Neutrophil (primary cell): ENCODE results near the gene C9orf78.

Experiments
- H3K27ac ChIP-seq: fragments of 200-600 bp; sonication (generic); 2 replicates; pipeline ENCODE4 v1.5.1; 2016; ENCODE audit warnings: mild to moderate bottlenecking, moderate library complexity
- H3K27me3 ChIP-seq: fragments of 200-600 bp; sonication (generic); 2 replicates; pipeline ENCODE4 v1.6.0; 2016; ENCODE audit warnings: mild to moderate bottlenecking
- H3K36me3 ChIP-seq: fragments of 200-600 bp; sonication (generic); 2 replicates; pipeline ENCODE4 v1.5.1; 2017
- H3K4me1 ChIP-seq, 2 experiments: fragments of 200-600 bp in 1 of 2; sonication (generic) in 1 of 2; 1 replicate in 1 of 2; 2 replicates in 1 of 2; pipeline versions ENCODE4 v1.5.1 to v1.6.1; 2013 to 2016; ENCODE audit warnings: low read depth in 1 of 2, low read length in 1 of 2, mild to moderate bottlenecking in 1 of 2, moderate library complexity in 1 of 2; ENCODE audit not compliant: control insufficient read depth in 1 of 2, insufficient read depth in 1 of 2
- H3K4me3 ChIP-seq, 2 experiments: fragments of 200-600 bp in 1 of 2; sonication (generic) in 1 of 2; 1 replicate in 1 of 2; 2 replicates in 1 of 2; pipeline ENCODE4 v1.5.1; 2013 to 2016; ENCODE audit warnings: low read depth in 1 of 2, low read length in 1 of 2, mild to moderate bottlenecking in 1 of 2, moderate library complexity in 1 of 2
- H3K9me3 ChIP-seq: fragments of 200-600 bp; sonication (generic); 2 replicates; pipeline ENCODE4 v1.5.1; 2016
- CTCF ChIP-seq: fragments of 200-600 bp; sonication (generic); IDR thresholded peaks from 2 replicates; pipeline ENCODE4 v1.5.1; 2016; ENCODE audit warnings: antibody characterized with exemption

The C9orf78 gene

GRCh38 chr9:129811967-129812363, 23.1 kb downstream of the C9orf78 start:
- Histone ChIP-seq H3K36me3 (peaks cover 93% of the 10 kb centered on the region), H3K27me3 (no peaks in the 10 kb centered on the region), H3K4me3 (no peak overlapping the region), H3K9me3 (no peaks in the 10 kb centered on the region), H3K4me1 (peaks cover 48 to 49% of the 10 kb centered on the region in 2 experiments), H3K27ac (peak overlapping the region; percentile 37)
- no peak for TF ChIP-seq CTCF

GRCh38 chr9:129810788-129811187, 24.3 kb downstream of the C9orf78 start:
- Histone ChIP-seq H3K36me3 (peaks cover 85% of the 10 kb centered on the region), H3K27ac (peak overlapping the region; percentile 73), H3K9me3 (no peaks in the 10 kb centered on the region), H3K4me3 (no peak overlapping the region), H3K27me3 (no peaks in the 10 kb centered on the region), H3K4me1 (peaks cover 48 to 49% of the 10 kb centered on the region in 2 experiments)
- no peak for TF ChIP-seq CTCF

- H3K36me3 ChIP-seq: peaks cover 78% of the 10 kb centered on the region
- no peaks in the 10 kb centered on the region for H3K9me3 ChIP-seq
- no peak overlapping the region for H3K4me3 ChIP-seq
- no peak for TF ChIP-seq CTCF
- H3K4me1 ChIP-seq: peaks cover 48 to 52% of the 10 kb centered on the region in 2 experiments
- peak overlapping the region; percentile 73 for H3K27ac ChIP-seq
- H3K27me3 ChIP-seq: no peaks in the 10 kb centered on the region
Measured at GRCh38 chr9:129810116-129810515, 25.0 kb downstream of the C9orf78 start.

GRCh38 chr9:129809346-129809745, 25.7 kb downstream of the C9orf78 start:
- H3K4me3 ChIP-seq: no peak overlapping the region
- TF ChIP-seq CTCF: no peak
- H3K36me3 ChIP-seq: peaks cover 73% of the 10 kb centered on the region
- peaks cover 54 to 59% of the 10 kb centered on the region in 2 experiments for H3K4me1 ChIP-seq
- H3K9me3 ChIP-seq: no peaks in the 10 kb centered on the region
- no peaks in the 10 kb centered on the region for H3K27me3 ChIP-seq
- peak overlapping the region; percentile 73 for H3K27ac ChIP-seq

GRCh38 chr9:129806061-129806460, 29.0 kb downstream of the C9orf78 start:
- peak overlapping the region; percentile 42 to 44 for H3K4me3 ChIP-seq
- peaks cover 63 to 64% of the 10 kb centered on the region in 2 experiments for H3K4me1 ChIP-seq
- H3K36me3 ChIP-seq: peaks cover 44% of the 10 kb centered on the region
- no peaks in the 10 kb centered on the region for H3K27me3 ChIP-seq
- H3K9me3 ChIP-seq: no peaks in the 10 kb centered on the region
- peak overlapping the region; percentile 88 for H3K27ac ChIP-seq
- TF ChIP-seq CTCF: no peak

- H3K4me3 ChIP-seq: peak overlapping the region; percentile 86 to 91
- no peaks in the 10 kb centered on the region for H3K27me3 ChIP-seq
- H3K36me3 ChIP-seq: peaks cover 20% of the 10 kb centered on the region
- H3K9me3 ChIP-seq: no peaks in the 10 kb centered on the region
- H3K27ac ChIP-seq: peak overlapping the region; percentile 96
- no peak for TF ChIP-seq CTCF
- peaks cover 50 to 53% of the 10 kb centered on the region in 2 experiments for H3K4me1 ChIP-seq
Measured at GRCh38 chr9:129803676-129804060, 31.4 kb downstream of the C9orf78 start.
